H9 (cell line): ENCODE results near the gene LRRK2. TPM values are rescaled to one million over a fixed set of nuclear protein-coding genes. Genes with fewer than 3 reads are reported as not detected.

Experiments used
- DNase-seq: peaks from one replicate; pipeline ENCODE4 v3.0.0-alpha.2; 2017
- H2AFZ ChIP-seq: one replicate; pipeline ENCODE4 v1.6.1; 2013; ENCODE audit warnings: mild to moderate bottlenecking, low read length, control low read depth, moderate library complexity
- H2AK5ac ChIP-seq: 2 replicates; pipeline ENCODE4 v1.6.1; 2013; ENCODE audit warnings: low read length, control low read depth, mixed read lengths; ENCODE audit not compliant: insufficient read length
- H2BK120ac ChIP-seq: one replicate; pipeline ENCODE4 v1.6.1; 2013; ENCODE audit warnings: low read depth, mild to moderate bottlenecking, low read length, control low read depth, inconsistent platforms; ENCODE audit not compliant: poor library complexity, severe bottlenecking
- H2BK12ac ChIP-seq: 2 replicates; pipeline ENCODE4 v1.6.1; 2013; ENCODE audit warnings: low read length, control low read depth, mixed read lengths, low read depth; ENCODE audit not compliant: insufficient read length
- H2BK15ac ChIP-seq: 2 replicates; pipeline ENCODE4 v1.6.1; 2013; ENCODE audit warnings: low read depth, low read length, control low read depth
- H2BK20ac ChIP-seq: one replicate; pipeline ENCODE4 v1.6.1; 2013; ENCODE audit warnings: low read depth, mild to moderate bottlenecking, low read length, control low read depth, inconsistent platforms; ENCODE audit not compliant: poor library complexity, severe bottlenecking
- H2BK5ac ChIP-seq: 2 replicates; pipeline ENCODE4 v1.6.1; 2013; ENCODE audit warnings: low read length, control low read depth, mixed read lengths; ENCODE audit not compliant: insufficient read length
- H3K14ac ChIP-seq: 2 replicates; pipeline ENCODE4 v1.6.1; 2013; ENCODE audit warnings: low read length, control low read depth; ENCODE audit not compliant: insufficient read depth
- H3K18ac ChIP-seq: 2 replicates; pipeline ENCODE4 v1.6.1; 2013; ENCODE audit warnings: low read depth, mild to moderate bottlenecking, mixed read lengths, low read length, control low read depth; ENCODE audit not compliant: insufficient read length
- H3K23ac ChIP-seq: 2 replicates; pipeline ENCODE4 v1.6.1; 2013; ENCODE audit warnings: low read length, control low read depth, mixed read lengths, low read depth; ENCODE audit not compliant: insufficient read length
- H3K23me2 ChIP-seq: 2 replicates; pipeline ENCODE4 v1.6.1; 2013; ENCODE audit warnings: low read depth, mild to moderate bottlenecking, mixed read lengths, low read length, control low read depth; ENCODE audit not compliant: insufficient read length, poor library complexity, severe bottlenecking
- H3K27ac ChIP-seq: 2 replicates; pipeline ENCODE4 v1.5.1; 2013; ENCODE audit warnings: low read length, control low read depth, mixed read lengths, low read depth; ENCODE audit not compliant: insufficient read length
- H3K27me3 ChIP-seq: 2 replicates; pipeline ENCODE4 v1.6.1; 2013; ENCODE audit warnings: low read length, control low read depth, inconsistent platforms; ENCODE audit not compliant: insufficient read depth
- H3K4ac ChIP-seq: 2 replicates; pipeline ENCODE4 v1.6.1; 2013; ENCODE audit warnings: low read depth, mild to moderate bottlenecking, control low read depth, inconsistent platforms, low read length, moderate library complexity
- H3K4me1 ChIP-seq: 2 replicates; pipeline ENCODE4 v1.6.1; 2013; ENCODE audit warnings: low read length, control low read depth, inconsistent platforms; ENCODE audit not compliant: insufficient read depth
- H3K4me2 ChIP-seq: 2 replicates; pipeline ENCODE4 v1.6.1; 2013; ENCODE audit warnings: low read length, control low read depth, mixed read lengths; ENCODE audit not compliant: insufficient read length, insufficient read depth
- H3K56ac ChIP-seq: 2 replicates; pipeline ENCODE4 v1.6.1; 2013; ENCODE audit warnings: low read depth, mild to moderate bottlenecking, mixed read lengths, low read length, control low read depth; ENCODE audit not compliant: insufficient read length
- H3K79me1 ChIP-seq: 2 replicates; pipeline ENCODE4 v1.6.1; 2013; ENCODE audit warnings: low read depth, mild to moderate bottlenecking, moderate library complexity, low read length, control low read depth, inconsistent platforms; ENCODE audit not compliant: insufficient read depth, poor library complexity, severe bottlenecking
- H3K79me2 ChIP-seq: 2 replicates; pipeline ENCODE4 v1.6.1; 2013; ENCODE audit warnings: low read length, control low read depth, inconsistent platforms; ENCODE audit not compliant: insufficient read depth
- H3K9ac ChIP-seq: 2 replicates; pipeline ENCODE4 v1.6.1; 2013; ENCODE audit warnings: low read length, control low read depth, mixed read lengths; ENCODE audit not compliant: insufficient read length; ENCODE audit errors: extremely low read depth
- H3K9me3 ChIP-seq: one replicate; pipeline ENCODE4 v1.6.1; 2013; ENCODE audit warnings: low read depth, low read length, inconsistent platforms; ENCODE audit not compliant: control insufficient read depth
- H3T11ph ChIP-seq: one replicate; pipeline ENCODE4 v1.6.1; 2013; ENCODE audit warnings: mild to moderate bottlenecking, low read length, control low read depth, inconsistent platforms
- H4K20me1 ChIP-seq: one replicate; pipeline ENCODE4 v1.6.1; 2013; ENCODE audit not compliant: control insufficient read depth, insufficient read length, insufficient read depth
- H4K5ac ChIP-seq: 2 replicates; pipeline ENCODE4 v1.6.1; 2013; ENCODE audit warnings: low read depth, mild to moderate bottlenecking, mixed read lengths, low read length, control low read depth; ENCODE audit not compliant: insufficient read length
- H4K8ac ChIP-seq: replicated peaks from 2 replicates; pipeline ENCODE4 v1.6.1; 2013; ENCODE audit warnings: low read length, control low read depth, mixed read lengths, low read depth; ENCODE audit not compliant: insufficient read length
- H4K91ac ChIP-seq: 2 replicates; pipeline ENCODE4 v1.6.1; 2013; ENCODE audit warnings: low read depth, mild to moderate bottlenecking, moderate library complexity, mixed read lengths, low read length, control low read depth; ENCODE audit not compliant: insufficient read length
- H3K27ac Mint-ChIP-seq, 3 experiments: 2 replicates in 2 of 3; 3 replicates in 1 of 3; pipeline ENCODE4 v1.8.0; 2020 to 2021; ENCODE audit warnings: mixed read lengths in 3 of 3, mild to moderate bottlenecking in 1 of 3, moderate library complexity in 1 of 3
- H3K27me3 Mint-ChIP-seq: 2 replicates; pipeline ENCODE4 v1.8.0; 2021; ENCODE audit warnings: low read depth, mild to moderate bottlenecking, moderate library complexity, mixed read lengths
- H3K36me3 Mint-ChIP-seq, 3 experiments: 2 replicates in 2 of 3; 3 replicates in 1 of 3; pipeline ENCODE4 v1.8.0; 2020 to 2021; ENCODE audit warnings: low read depth in 3 of 3, mixed read lengths in 3 of 3; ENCODE audit not compliant: insufficient read depth in 1 of 3
- H3K4me1 Mint-ChIP-seq, 2 experiments: 2 replicates each; pipeline ENCODE4 v1.8.0; 2020; ENCODE audit warnings: mixed read lengths in 2 of 2
- H3K4me3 Mint-ChIP-seq, 2 experiments: 2 replicates in 1 of 2; 3 replicates in 1 of 2; pipeline ENCODE4 v1.8.0; 2020 to 2021; ENCODE audit warnings: mild to moderate bottlenecking in 2 of 2, mixed read lengths in 2 of 2, moderate library complexity in 1 of 2
- H3K9me3 Mint-ChIP-seq, 2 experiments: 2 replicates in 1 of 2; 3 replicates in 1 of 2; pipeline ENCODE4 v1.8.0; 2020; ENCODE audit warnings: mild to moderate bottlenecking in 2 of 2, mixed read lengths in 2 of 2, moderate library complexity in 1 of 2
- WGBS: extraction: QIAGEN DNeasy Blood & Tissue Kit; methylation state at CpG from one replicate; pipeline ENCODE4 v1.1.7; 2013; ENCODE audit warnings: missing lambda C conversion rate, low lambda C conversion rate, mixed read lengths; ENCODE audit not compliant: insufficient read length; ENCODE audit errors: extremely low coverage; 5-methylcytosine and 5-hydroxymethylcytosine counted together
- total RNA-seq: library from RNA; stranded (reverse); gene quantifications from 2 replicates; pipeline ENCODE4 v1.2.1, GENCODE V29; 2021
- TF ChIP-seq, protein P1 (sequence below): fragments of 200-600 bp; sonication (generic); conservative IDR thresholded peaks from 3 replicates; pipeline ENCODE4 v1.8.0; 2021; ENCODE audit warnings: antibody characterized with exemption, mild to moderate bottlenecking

Gene LRRK2
- total RNA-seq, 1 experiment from 2014 or later, result 0.17 TPM

DNA sequence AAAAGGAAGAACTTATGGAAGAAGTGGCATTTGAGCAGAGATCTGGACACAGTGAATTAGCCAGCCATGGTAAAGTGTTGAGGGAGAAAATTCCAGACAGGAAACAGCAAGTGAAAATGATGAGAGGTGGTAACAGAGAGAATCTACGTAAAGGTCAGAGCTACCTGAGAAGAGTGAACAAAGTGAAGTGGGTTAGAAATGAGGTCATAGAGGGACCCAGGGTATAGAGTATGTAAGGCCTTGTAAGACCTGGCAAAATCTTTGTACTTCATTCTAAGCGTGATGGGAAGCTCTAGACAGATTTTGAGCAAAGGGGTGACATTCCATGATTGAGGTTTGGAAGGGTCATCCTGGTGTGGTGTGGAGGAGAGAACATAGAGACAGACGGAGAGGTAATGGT lies 49.3 kb upstream of the LRRK2 start:
- Histone ChIP-seq H4K5ac (no peak overlapping the region), H3K4ac (no peak overlapping the region), H2AFZ (no peak overlapping the region), H2BK15ac (no peak overlapping the region), H3K18ac (no peak overlapping the region), H2BK5ac (no peak overlapping the region), H3K27ac (no peak overlapping the region), H4K20me1 (no peaks in the 10 kb centered on the region), H3K79me1 (no peaks in the 10 kb centered on the region), H3K79me2 (no peaks in the 10 kb centered on the region), H3K56ac (no peak overlapping the region), H4K91ac (no peak overlapping the region), H4K8ac (no peak overlapping the region), H3K14ac (no peak overlapping the region), H2BK120ac (no peak overlapping the region), H3K9ac (no peak overlapping the region), H3T11ph (no peak overlapping the region), H2BK12ac (no peak overlapping the region), H3K23me2 (no peaks in the 10 kb centered on the region), H3K4me2 (no peak overlapping the region), H3K4me1 (no peaks in the 10 kb centered on the region), H3K27me3 (no peaks in the 10 kb centered on the region), H3K23ac (no peak overlapping the region), H2AK5ac (no peak overlapping the region), H2BK20ac (no peak overlapping the region), H3K9me3 (no peaks in the 10 kb centered on the region)
- TF ChIP-seq, protein P1, sequence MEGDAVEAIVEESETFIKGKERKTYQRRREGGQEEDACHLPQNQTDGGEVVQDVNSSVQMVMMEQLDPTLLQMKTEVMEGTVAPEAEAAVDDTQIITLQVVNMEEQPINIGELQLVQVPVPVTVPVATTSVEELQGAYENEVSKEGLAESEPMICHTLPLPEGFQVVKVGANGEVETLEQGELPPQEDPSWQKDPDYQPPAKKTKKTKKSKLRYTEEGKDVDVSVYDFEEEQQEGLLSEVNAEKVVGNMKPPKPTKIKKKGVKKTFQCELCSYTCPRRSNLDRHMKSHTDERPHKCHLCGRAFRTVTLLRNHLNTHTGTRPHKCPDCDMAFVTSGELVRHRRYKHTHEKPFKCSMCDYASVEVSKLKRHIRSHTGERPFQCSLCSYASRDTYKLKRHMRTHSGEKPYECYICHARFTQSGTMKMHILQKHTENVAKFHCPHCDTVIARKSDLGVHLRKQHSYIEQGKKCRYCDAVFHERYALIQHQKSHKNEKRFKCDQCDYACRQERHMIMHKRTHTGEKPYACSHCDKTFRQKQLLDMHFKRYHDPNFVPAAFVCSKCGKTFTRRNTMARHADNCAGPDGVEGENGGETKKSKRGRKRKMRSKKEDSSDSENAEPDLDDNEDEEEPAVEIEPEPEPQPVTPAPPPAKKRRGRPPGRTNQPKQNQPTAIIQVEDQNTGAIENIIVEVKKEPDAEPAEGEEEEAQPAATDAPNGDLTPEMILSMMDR, result no peak
- no peaks in the 10 kb centered on the region for H3K27me3 Mint-ChIP-seq
- H3K4me3 Mint-ChIP-seq, result no peak overlapping the region
- H3K27ac Mint-ChIP-seq, result no peak overlapping the region
- H3K9me3 Mint-ChIP-seq, result peaks cover 11 to 18% of the 10 kb centered on the region in 2 experiments
- peaks cover 4 to 14% (median 5%) of the 10 kb centered on the region in 3 experiments; a peak in 6 of 7 replicates for H3K36me3 Mint-ChIP-seq
- DNase-seq, result no peak
- no CpG with 5 or more reads among the region's 3 CpGs for WGBS
- peaks cover 3% of the 10 kb centered on the region in 2 experiments; a peak in 2 of 4 replicates for H3K4me1 Mint-ChIP-seq
